ENCODE results near the gene ZNF408. TPM values are rescaled to one million over a fixed set of nuclear protein-coding genes. Genes with fewer than 3 reads are reported as not detected.

The ZNF408 gene
- total and polyA plus RNA-seq, 2 of the 13 experiments (the other 11 are each of a cell fraction or from before 2014, with no cell fraction given), result 11.2 to 12.5 TPM

GRCh38 chr11:46725338-46726205, 24.7 kb downstream of the ZNF408 start (continued):
- TF ChIP-seq ZNF780A (CRISPR knock-in tag; IDR thresholded peaks at IDR 0.05) (no peak), CBX1 (IDR thresholded peaks at IDR 0.05; ENCODE audit: low read depth) (no peak), SMAD1 (CRISPR knock-in tag; IDR thresholded peaks at IDR 0.05; ENCODE audit: borderline replicate concordance, low read depth) (no peak), SRY (CRISPR knock-in tag; IDR thresholded peaks at IDR 0.05) (0 out of 2 replicates have a peak, but pooled peaks have one; percentile 6), ZBTB38 (CRISPR knock-in tag; IDR thresholded peaks at IDR 0.05) (no peak), ZNF484 (CRISPR knock-in tag; IDR thresholded peaks at IDR 0.05; ENCODE audit: borderline replicate concordance, low read depth) (no peak), HOXA7 (CRISPR knock-in tag; IDR thresholded peaks at IDR 0.05) (no peak), RBFOX2 (IDR thresholded peaks at IDR 0.05; ENCODE audit: low read depth, low read length) (peak; percentile 75), RNF2 (conservative IDR thresholded peaks at IDR 0.05; ENCODE audit: low read depth) (no peak), ZNF207 (IDR thresholded peaks at IDR 0.05; ENCODE audit: borderline replicate concordance) (no peak), ELF4 (CRISPR knock-in tag; IDR thresholded peaks at IDR 0.05; ENCODE audit: borderline replicate concordance) (no peak), ZNF770 (CRISPR knock-in tag; IDR thresholded peaks at IDR 0.05) (no peak), ZBTB8A (CRISPR knock-in tag; IDR thresholded peaks at IDR 0.05; ENCODE audit: borderline replicate concordance, low read depth) (no peak), ZNF574 (CRISPR knock-in tag; IDR thresholded peaks at IDR 0.05) (no peak), HOXA5 (CRISPR knock-in tag; IDR thresholded peaks at IDR 0.05) (no peak), POLR2A (IDR thresholded peaks at IDR 0.05; ENCODE audit: insufficient read depth in 1 of 2, low read depth in 2 of 2, low read length in 2 of 2) (peak in 1 of 2 experiments; percentile 49; a peak in 1 of 4 replicates), ZNF691 (CRISPR knock-in tag; IDR thresholded peaks at IDR 0.05; ENCODE audit: borderline replicate concordance, low read depth) (no peak), MXI1 (IDR thresholded peaks at IDR 0.05; ENCODE audit: borderline replicate concordance, low read depth, low read length) (no peak), ZNF768 (CRISPR knock-in tag; IDR thresholded peaks at IDR 0.05) (peak; percentile 59; the same call in 1 of the 2 replicates), HDAC6 (IDR thresholded peaks at IDR 0.05; ENCODE audit: low read depth, low read length) (no peak), TEAD2 (CRISPR knock-in tag; IDR thresholded peaks at IDR 0.05) (no peak)
